Stimulated activated CD8-positive, alpha-beta memory T cell treated with anti-CD3 and anti-CD28 coated beads, Interleukin-4, amount 100 ng/mL, for 24 hours (primary cell): ENCODE results near the gene TSC22D2.

Source experiments
- DNase-seq: peaks from one replicate; pipeline ENCODE4 v3.0.0-alpha.2; 2020; ENCODE audit warnings: low read depth

The TSC22D2 gene

DNA sequence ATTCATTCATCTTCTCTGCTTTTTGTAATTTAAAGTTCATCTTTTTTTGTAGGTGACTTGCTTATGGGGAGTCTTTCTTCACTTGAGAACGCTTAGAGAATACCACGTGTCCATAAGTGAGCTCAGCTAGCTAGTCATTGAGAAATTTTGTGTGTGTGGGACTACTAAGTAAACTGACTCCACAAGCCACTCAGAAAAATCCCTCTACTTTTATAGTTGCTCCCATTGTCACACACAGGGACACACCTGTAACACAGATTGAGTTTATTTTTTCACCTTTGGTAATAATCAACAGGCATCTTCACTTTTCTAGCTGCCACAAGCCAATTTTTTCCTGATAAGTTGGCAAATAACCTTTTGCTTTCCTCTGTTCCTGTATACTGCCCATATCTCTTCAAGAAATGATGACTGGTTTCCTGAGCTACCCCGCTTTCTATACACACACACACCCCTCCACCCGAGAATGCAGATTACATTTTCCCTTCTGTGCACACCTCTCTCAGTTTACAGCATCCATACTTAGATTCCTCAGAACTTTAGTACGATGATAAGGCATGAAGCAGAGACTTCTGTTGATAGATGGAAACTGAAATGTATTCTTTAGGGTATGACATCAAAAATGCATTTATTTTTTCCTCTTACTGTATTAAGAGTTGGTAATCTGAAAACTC lies 4.6 kb downstream of the TSC22D2 start:
- DNase-seq = no peak

DNA sequence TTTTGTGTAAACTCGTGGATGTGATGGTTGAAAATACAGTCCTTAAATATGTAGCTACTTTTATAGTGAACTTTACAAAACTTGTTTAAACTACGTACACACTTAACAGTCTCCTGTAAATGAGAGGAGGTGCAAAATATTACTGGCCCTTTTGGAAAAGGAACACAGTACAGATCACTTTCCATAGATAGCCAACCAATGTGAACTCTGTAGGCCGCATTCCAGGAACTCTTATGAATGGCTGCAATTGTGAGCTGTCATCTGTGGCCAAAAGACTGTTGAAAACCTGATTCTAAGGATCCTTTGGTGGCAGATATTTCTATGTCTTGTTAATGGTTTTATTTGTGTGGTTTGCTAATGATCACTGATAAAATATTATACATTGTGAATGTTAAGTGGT lies 6.2 kb downstream of the TSC22D2 start:
- DNase-seq = no peak

DNA sequence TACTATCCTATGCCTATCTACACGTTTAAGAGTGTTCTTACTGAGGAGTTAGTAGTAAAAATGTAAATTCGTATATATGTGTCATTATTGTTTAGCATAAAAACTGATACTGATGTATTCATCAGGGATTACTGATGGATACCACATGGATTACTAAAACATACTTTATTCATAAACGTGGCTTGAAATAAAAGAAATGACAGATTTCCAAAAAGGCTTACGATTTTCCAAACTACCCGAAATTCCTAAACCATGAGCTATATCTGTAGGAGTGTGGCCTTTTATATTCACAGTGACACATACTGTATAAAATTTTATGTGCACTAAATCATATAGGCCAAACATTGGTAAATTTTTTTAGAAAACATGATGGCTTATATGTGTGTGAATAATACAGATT lies 6.9 kb downstream of the TSC22D2 start:
- DNase-seq = no peak

DNA sequence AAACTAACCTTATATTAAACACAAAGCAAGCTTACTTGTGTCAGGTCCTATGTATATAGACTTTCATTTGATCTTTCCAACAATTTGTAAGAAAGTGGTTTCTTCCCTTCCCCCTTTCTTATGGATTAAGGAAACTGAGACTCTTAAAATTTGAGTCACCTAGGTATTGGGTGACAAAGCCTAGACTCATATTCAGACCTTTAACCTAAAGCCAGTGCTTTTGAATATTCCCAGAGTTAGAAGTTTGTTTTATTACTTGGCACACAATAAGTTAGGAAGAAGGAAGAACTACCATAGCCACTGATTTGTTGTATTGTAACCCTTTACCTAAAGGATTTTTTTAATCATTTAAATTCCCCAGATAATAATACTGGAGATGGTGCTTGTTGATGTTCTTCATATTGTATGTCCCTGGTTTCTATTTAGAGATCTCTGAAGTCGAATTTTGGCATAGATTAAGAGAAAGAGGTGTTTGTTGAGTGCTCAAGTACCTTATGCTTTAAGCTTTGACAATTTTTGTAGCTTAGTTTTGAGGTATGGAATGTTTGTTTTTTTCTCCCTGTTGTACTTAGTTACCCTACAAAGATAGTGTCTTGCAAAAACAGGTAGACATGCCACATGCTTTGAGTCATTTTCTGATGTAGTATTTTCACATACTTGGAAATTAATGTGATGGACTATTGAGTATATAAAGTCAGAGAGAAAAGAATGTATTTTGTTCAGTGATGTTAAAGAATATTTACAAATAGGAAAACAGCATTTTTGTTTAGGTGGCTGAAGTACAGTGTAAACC lies 11.2 kb downstream of the TSC22D2 start:
- no peak for DNase-seq

DNA sequence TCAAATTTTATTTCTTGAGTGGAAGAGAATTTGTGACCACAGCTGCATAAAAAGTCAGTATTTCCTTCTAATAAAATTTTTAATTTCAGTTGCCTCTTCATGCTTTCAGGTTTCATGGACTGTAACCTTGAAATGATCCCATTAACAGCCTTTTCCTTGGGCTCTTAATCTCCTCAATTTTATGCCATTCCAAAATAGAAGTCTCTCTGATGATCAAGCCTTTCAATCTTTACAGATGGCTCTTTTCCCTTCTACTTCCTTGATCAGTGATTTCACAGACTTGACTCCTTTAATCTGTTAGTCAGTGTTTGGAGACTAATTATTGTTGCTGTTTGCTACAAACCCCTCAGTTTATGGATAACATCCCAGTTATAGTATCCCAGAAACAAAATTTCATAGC lies 11.9 kb downstream of the TSC22D2 start:
- DNase-seq = no peak

GRCh38 chr3:150421256-150421655 lies 13.2 kb downstream of the TSC22D2 start:
- DNase-seq = no peak

DNA sequence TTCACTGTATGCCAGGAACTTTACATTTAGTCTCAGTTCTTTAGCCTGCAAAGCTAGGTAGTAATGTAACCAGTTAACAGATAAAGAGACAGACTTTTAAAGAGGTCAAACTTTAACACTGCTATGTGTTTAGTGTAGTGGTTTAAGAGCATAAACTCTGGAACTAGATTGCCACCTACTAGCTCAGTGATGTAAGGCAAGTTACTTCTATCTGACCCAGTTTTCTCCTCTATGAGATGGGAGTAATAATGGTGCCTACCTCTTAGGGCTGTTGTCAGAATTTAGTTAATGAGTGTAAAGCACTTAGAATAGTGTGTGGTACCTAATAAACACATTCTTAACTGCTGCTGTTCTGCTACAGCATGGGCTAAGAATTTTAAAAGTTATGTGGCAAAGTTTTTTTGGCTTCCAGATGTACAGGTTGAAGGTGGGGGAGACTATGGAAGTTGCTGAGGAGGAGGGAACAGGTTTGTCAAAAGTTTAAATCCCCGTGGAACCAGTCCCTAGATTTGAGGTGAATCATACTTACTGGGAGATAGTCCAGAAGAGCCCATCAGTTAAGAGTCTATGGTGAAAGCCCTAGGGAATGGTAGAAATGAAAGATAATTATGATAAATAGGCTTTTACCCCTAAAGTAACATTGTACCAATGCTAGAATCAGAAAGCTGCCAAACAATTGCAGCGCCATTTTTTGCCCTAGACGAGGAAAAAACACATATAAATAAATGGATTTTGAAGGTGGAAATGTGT lies 13.9 kb downstream of the TSC22D2 start:
- no peak for DNase-seq

DNA sequence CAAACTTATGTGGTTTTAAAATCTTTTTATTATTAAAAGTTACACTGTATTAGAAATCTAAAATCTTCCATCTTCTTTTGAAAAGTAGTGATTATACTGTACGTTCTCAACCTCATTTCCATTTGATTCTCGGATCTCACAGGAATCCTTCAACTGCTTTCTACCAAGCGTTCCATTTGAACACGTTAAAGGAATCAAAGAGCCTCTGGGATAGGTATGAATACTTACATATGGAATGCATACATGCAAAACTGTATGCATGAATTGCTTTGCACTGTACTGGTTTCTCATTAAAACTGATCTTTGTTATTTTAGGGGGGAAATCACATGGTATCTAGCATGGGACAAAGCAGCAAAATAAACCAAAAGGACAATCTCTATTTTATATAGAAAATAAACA lies 14.8 kb downstream of the TSC22D2 start:
- no peak for DNase-seq

GRCh38 chr3:150423761-150424160 lies 15.7 kb downstream of the TSC22D2 start:
- DNase-seq = no peak

GRCh38 chr3:150426292-150426691 lies 18.2 kb downstream of the TSC22D2 start:
- no peak for DNase-seq

DNA sequence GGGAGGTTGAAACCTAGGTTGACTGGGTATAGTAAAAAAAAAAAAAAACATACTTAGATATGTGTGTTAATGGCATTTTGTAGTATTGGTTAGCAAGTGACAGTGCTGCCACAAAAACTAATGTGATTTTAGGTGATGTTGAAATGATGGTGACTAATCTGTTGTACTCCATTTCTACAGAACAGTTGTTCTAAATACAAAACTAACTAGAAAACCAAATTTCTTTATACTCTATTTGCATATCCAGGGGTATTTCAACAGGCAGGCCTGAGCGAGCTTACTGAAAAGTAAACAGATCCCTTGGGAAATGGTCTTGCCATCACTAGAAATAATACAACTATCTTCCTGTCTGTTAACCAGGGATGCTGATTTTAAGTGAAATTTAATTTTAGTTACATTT lies 20.5 kb downstream of the TSC22D2 start:
- DNase-seq = no peak

- DNase-seq = no peak
Observed at GRCh38 chr3:150429767-150430671, 21.9 kb downstream of the TSC22D2 start.

- DNase-seq = no peak
Observed at GRCh38 chr3:150433347-150433746, 25.2 kb downstream of the TSC22D2 start.

DNA sequence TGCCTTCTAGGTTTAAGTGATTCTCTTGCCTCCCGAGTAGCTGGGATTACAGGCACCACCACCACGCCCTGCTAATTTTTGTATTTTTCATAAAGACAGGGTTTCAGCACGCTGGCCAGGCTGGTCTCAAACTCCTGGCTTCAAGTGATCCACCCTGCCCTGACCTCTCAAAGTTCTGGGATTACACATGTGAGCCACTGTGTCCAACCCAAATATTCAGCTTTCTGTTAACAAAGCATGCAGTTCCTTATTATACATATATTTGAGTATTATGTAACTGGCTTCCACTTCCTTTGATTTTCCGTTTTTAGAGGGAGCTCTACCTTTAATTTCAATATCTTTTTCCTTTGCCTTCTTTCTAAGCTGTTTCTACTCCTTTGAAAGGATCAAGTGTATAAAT lies 26.1 kb downstream of the TSC22D2 start:
- DNase-seq = no peak

GRCh38 chr3:150436161-150436560 lies 28.1 kb downstream of the TSC22D2 start:
- DNase-seq = no peak

- no peak for DNase-seq
Observed at GRCh38 chr3:150439657-150440056, 31.6 kb downstream of the TSC22D2 start.

GRCh38 chr3:150443331-150443741 lies 35.2 kb downstream of the TSC22D2 start:
- no peak for DNase-seq

GRCh38 chr3:150444371-150444770 lies 36.3 kb downstream of the TSC22D2 start:
- DNase-seq = no peak

GRCh38 chr3:150446470-150446977 lies 38.4 kb downstream of the TSC22D2 start:
- no peak for DNase-seq

DNA sequence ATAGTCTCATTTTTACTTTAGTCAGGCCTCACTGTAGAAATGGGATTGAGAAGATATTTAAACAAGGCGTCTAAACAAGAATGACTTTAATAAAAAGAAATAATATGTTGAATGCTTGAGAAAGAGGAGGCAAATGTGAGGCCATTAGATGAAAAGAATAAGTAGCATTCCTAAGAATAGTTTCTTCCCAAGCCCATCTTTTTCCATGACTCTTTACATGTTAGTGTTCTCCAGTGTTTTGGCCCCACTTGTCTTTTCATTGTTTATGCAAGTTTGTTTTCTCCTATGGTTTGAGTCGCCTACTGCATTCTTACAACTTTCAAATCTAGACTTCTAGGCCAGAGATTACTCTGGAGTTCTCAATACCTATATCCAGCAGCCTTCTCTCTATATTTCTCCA lies 39.0 kb downstream of the TSC22D2 start:
- DNase-seq = no peak

GRCh38 chr3:150447631-150448465 lies 39.8 kb downstream of the TSC22D2 start:
- no peak for DNase-seq
